Kidney (tissue), 14 donors: ENCODE results near the gene PLB1. TPM values are rescaled to one million over a fixed set of nuclear protein-coding genes. Genes with fewer than 3 reads are reported as not detected.

Experiments
- DNase-seq, 5 donors: peaks; one replicate each; pipeline ENCODE4 v3.0.0-alpha.2; 2013 to 2020
- FAIRE-seq: peaks from 2 replicates; lab custom pipeline; 2012; peaks lifted over from hg19 to GRCh38; lab: Jason Lieb, UNC
- H3K27ac ChIP-seq, 2 donors: one replicate each; pipeline ENCODE4 v1.7.0; 2013; ENCODE audit warnings: low read depth in 2 of 2, low read length in 2 of 2, inconsistent platforms in 1 of 2
- H3K27me3 ChIP-seq: one replicate; pipeline ENCODE4 v1.7.1; 2013; ENCODE audit warnings: low read length, inconsistent platforms; ENCODE audit not compliant: control insufficient read depth, insufficient read depth
- H3K36me3 ChIP-seq, 3 donors: one replicate each; pipeline versions ENCODE4 v1.7.0 to v1.7.1; 2013; ENCODE audit warnings: low read length in 3 of 3, control low read depth in 1 of 3, inconsistent platforms in 1 of 3; ENCODE audit not compliant: insufficient read depth in 3 of 3, control insufficient read depth in 2 of 3
- H3K4me1 ChIP-seq, 3 donors: one replicate each; pipeline versions ENCODE4 v1.7.0 to v1.7.1; 2013; ENCODE audit warnings: low read length in 3 of 3, inconsistent platforms in 1 of 3, low read depth in 1 of 3; ENCODE audit not compliant: control insufficient read depth in 2 of 3, insufficient read depth in 2 of 3
- H3K4me3 ChIP-seq, 3 donors: one replicate each; pipeline versions ENCODE4 v1.7.0 to v1.8.1; 2013; ENCODE audit warnings: low read length in 3 of 3, control low read depth in 1 of 3, inconsistent platforms in 1 of 3
- H3K9ac ChIP-seq, 3 donors: one replicate each; pipeline versions ENCODE4 v1.7.0 to v1.7.1; 2013; ENCODE audit warnings: low read length in 3 of 3, control low read depth in 1 of 3, inconsistent platforms in 1 of 3
- H3K9me3 ChIP-seq, 3 donors: one replicate each; pipeline versions ENCODE4 v1.7.0 to v1.7.1; 2013; ENCODE audit warnings: low read length in 3 of 3, control low read depth in 1 of 3, inconsistent platforms in 1 of 3; ENCODE audit not compliant: control insufficient read depth in 2 of 3, insufficient read depth in 1 of 3
- intact Hi-C: fragments of 100-400 bp; cut with DNase I; formaldehyde crosslinking; loops from one replicate; pipeline ENCODE4 v1.11.1; 2022
- polyA plus RNA-seq: library from polyadenylated mRNA; stranded (reverse); fragments of 350-450 nt; fragmentation: Illumina TruSeq; extraction: RNeasy Lipid Tissue Mini Kit (QIAGEN cat#74804); gene quantifications from one replicate; pipeline ENCODE4 v1.2.3, GENCODE V29; 2014; ENCODE audit warnings: low read depth, low replicate concordance; ENCODE audit not compliant: insufficient read depth
- total RNA-seq: library from RNA; stranded (reverse); fragmentation: NEBNext Ultra II Directional; extraction: Animal tissue kit (Norgen Biotek cat#: 25700); gene quantifications from one replicate; pipeline ENCODE4 v1.2.1, GENCODE V29; 2021
- TF ChIP-seq, protein P1 (sequence below): IDR thresholded peaks from 3 replicates; pipeline ENCODE4 v1.5.1; 2012; ENCODE audit warnings: mild to moderate bottlenecking, moderate library complexity, borderline replicate concordance; ENCODE audit not compliant: insufficient read depth; ENCODE audit errors: extremely low read depth
- donor health status: control.
- donor health status: control.
- donor health status: control.
- donor health status: control.
- donor health status: control.
- donor health status: DM: yes; HTN: yes; CAD: no.
- donor health status: Normal renal cell carcinoma (clear cell type).

Gene PLB1
- total and polyA plus RNA-seq, 2 donors from 2014 or later, result 0.95 to 6.8 TPM

DNA sequence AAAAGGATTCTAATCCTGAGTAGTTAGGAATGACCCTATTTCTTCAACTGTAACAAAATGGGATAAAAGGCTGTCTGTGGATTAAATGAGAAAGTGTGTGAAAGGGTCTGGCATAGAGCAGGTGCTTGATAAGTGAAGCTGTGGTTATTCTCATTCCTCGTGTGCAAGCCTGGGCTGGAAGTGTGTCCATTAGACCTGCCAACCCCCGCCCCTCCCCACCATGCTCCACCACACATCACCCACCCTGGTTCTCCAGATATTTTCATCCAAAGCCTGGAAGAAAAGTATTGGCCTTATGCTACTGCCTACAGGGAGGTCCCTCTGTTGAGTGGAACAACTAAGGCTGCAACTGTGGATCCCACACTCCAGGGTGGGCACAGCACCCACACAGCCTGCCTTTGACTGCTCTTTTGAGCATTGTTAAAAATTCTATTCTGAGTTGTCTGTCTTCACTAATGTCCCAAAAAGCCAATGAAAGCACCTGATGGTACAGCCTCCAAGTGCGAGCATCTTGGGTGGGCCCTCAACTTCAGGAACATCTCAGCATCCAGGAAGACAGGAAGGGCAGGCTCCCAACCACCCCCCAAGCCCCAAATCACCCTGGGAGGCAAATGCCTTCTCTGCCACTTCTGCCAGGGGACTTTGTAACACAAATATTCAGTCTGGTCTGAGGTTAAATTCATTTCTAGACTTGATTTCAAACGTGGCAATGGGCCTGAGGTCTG lies 153.0 kb downstream of the PLB1 start:
- DNase-seq (peak in 1 of 5 donors; percentile 23), FAIRE-seq (no peak)
- Histone ChIP-seq H3K27ac (no peak overlapping the region), H3K27me3 (no peaks in the 10 kb centered on the region), H3K36me3 (no peaks in the 10 kb centered on the region), H3K4me1 (peaks cover 0 to 2% (median 0%) of the 10 kb centered on the region in 3 donors), H3K4me3 (no peak overlapping the region), H3K9ac (no peak overlapping the region), H3K9me3 (no peaks in the 10 kb centered on the region)
- TF ChIP-seq, protein P1, sequence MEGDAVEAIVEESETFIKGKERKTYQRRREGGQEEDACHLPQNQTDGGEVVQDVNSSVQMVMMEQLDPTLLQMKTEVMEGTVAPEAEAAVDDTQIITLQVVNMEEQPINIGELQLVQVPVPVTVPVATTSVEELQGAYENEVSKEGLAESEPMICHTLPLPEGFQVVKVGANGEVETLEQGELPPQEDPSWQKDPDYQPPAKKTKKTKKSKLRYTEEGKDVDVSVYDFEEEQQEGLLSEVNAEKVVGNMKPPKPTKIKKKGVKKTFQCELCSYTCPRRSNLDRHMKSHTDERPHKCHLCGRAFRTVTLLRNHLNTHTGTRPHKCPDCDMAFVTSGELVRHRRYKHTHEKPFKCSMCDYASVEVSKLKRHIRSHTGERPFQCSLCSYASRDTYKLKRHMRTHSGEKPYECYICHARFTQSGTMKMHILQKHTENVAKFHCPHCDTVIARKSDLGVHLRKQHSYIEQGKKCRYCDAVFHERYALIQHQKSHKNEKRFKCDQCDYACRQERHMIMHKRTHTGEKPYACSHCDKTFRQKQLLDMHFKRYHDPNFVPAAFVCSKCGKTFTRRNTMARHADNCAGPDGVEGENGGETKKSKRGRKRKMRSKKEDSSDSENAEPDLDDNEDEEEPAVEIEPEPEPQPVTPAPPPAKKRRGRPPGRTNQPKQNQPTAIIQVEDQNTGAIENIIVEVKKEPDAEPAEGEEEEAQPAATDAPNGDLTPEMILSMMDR, result no peak
- intact Hi-C loops, result no loop called here

DNA sequence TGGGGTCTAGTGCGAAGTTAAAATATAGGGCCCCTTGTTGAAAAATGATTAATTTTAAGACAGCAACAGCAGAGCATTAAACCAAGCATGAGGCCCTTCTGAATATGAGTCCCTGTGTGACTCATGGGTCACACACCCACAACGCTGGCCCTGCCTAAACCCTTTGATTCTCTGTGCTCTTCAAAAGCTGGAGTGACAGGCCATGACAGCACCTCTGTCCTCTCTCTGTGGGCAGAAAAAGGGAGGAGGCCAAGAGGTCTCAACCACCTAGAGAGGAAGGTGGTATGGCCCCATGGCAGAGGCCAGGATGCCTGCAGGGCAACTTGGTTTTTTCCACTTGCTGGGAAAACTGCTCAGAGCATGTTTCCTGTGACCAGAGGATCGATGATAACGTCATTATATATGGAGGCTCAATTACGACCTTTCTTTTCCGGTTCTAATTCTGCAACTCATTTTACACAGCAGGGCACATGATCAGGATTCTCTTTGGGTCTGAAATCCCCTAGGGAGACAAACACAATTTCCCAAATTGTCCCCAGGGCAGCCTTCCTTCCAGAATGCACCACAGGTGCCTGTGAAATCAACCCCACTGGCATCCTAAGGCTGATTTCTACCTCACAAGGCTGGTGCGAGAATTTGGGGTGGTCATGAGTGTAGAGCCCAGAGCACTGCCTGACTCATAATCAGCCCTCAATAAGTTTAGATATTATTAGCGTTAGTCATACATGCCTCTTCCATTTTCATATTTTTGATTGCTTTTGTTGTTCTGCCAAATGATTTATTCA lies 153.8 kb downstream of the PLB1 start:
- DNase-seq (no peak), FAIRE-seq (no peak)
- Histone ChIP-seq H3K27ac (no peak overlapping the region), H3K9me3 (no peaks in the 10 kb centered on the region), H3K36me3 (no peaks in the 10 kb centered on the region), H3K27me3 (no peaks in the 10 kb centered on the region), H3K9ac (no peak overlapping the region), H3K4me1 (peaks cover 0 to 2% (median 0%) of the 10 kb centered on the region in 3 donors), H3K4me3 (no peak overlapping the region)
- intact Hi-C loops, result no loop called here
- TF ChIP-seq, protein P1, result no peak

DNA sequence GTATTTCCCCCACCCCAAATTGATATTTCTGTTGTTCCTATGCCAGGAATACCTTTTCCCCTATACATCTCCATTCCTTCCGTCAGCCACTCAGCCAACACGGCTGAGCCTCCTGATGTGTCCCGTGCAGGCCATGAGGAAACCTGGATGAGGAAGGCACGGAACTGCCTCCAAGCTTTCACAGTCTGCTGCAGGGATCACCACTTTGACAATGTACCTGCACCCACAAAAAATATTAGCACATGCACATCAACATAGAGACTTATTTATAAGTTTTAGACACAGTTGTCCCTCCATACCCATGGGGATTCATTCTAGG lies 154.4 kb downstream of the PLB1 start:
- Histone ChIP-seq H3K9ac (no peak overlapping the region), H3K27ac (no peak overlapping the region), H3K4me3 (no peak overlapping the region), H3K36me3 (no peaks in the 10 kb centered on the region), H3K4me1 (peaks cover 0 to under 1% (median 0%) of the 10 kb centered on the region in 3 donors), H3K27me3 (no peaks in the 10 kb centered on the region), H3K9me3 (no peaks in the 10 kb centered on the region)
- intact Hi-C loops, result no loop called here
- TF ChIP-seq, protein P1, result no peak
- FAIRE-seq (no peak), DNase-seq (no peak)
